ENCODE data around the gene ATXN2. TPM values are rescaled to one million over a fixed set of nuclear protein-coding genes. Genes with fewer than 3 reads are reported as not detected.
"Not testable (repeated sequence)": the region's sequence is repeated elsewhere in the genome, so short reads cannot be mapped to it uniquely, and the experiment has no call there.

The ATXN2 gene
- total and polyA plus RNA-seq, 2 experiments from 2014 or later: 19.2 to 56.4 TPM

- DNase-seq: peak; percentile 67
- peak overlapping the region; percentile 82 for H3K27ac ChIP-seq
- no peaks in the 10 kb centered on the region for H4K20me1 ChIP-seq (ENCODE audit: insufficient read depth)
- H3K4me1 ChIP-seq (ENCODE audit: insufficient read depth): peaks cover 47% of the 10 kb centered on the region
- peaks cover 63% of the 10 kb centered on the region for H3F3A ChIP-seq (ENCODE audit: insufficient read depth)
- no peaks in the 10 kb centered on the region for H3K9me2 ChIP-seq (ENCODE audit: insufficient read depth)
- no peaks in the 10 kb centered on the region for H3K9me3 ChIP-seq (ENCODE audit: low read depth)
- 68 to 77% methylated on average over 3 of the region's 3 CpGs for WGBS, 2 experiments (ENCODE audit: low coverage in 1 of 2, low lambda C conversion rate in 2 of 2, missing lambda C conversion rate in 2 of 2)
- H2AFZ ChIP-seq: no peak overlapping the region
- in situ Hi-C loops (cut with MboI): no loop called here
- peak overlapping the region; percentile 32; the same call in 1 of the 2 replicates for H3K9ac ChIP-seq
- peaks cover 57% of the 10 kb centered on the region for H3K79me2 ChIP-seq (ENCODE audit: insufficient read depth)
- H3K27me3 ChIP-seq (replicated peaks; ENCODE audit: insufficient read depth): no peaks in the 10 kb centered on the region
- peaks cover 33% of the 10 kb centered on the region for H3K36me3 ChIP-seq (ENCODE audit: low read depth)
- TF ChIP-seq EZH2phosphoT487 (IDR thresholded peaks at IDR 0.05; ENCODE audit: insufficient read depth, low read depth) (no peak), EZH2 (IDR thresholded peaks at IDR 0.05; ENCODE audit: insufficient read depth, poor library complexity, severe bottlenecking) (no peak)
- peak overlapping the region; percentile 17 for H3K4me2 ChIP-seq (ENCODE audit: unreplicated experiment)
- no peak overlapping the region for H3K4me3 ChIP-seq
Measured at GRCh38 chr12:111467092-111467856, 131.8 kb downstream of the ATXN2 start.

DNA sequence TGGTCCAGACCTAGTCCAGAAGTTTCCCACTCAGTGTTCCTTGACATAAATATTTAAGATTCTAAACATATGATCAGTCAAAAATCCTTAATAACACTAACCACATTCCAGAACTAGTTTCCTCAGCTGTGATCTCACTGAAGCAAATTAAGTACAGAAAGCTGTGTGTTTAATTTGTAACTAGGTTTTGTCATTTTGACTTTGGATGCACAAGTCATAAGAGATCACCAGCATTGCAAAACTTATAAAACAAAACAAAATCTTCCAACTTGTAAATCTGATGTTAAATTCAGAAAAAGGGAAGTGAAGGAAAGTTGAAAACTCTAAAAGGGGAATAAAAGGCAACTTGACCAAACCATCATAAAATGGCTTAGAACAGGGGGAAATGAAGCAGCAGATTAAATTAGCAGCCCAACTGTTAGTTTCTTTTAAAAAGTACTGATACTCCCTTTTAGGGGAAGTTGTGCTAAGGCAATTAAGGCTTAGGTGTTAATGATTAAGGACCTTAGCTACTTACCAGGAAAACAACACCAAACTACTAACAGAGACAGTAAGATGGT lies 136.8 kb downstream of the ATXN2 start:
- Histone ChIP-seq H3K4me2 (ENCODE audit: unreplicated experiment) (peak overlapping the region; percentile 48), H3K27ac (peak overlapping the region; percentile 64), H3K9ac (peak overlapping the region; percentile 50), H3F3A (ENCODE audit: insufficient read depth) (peaks cover 53% of the 10 kb centered on the region), H3K9me3 (ENCODE audit: low read depth) (no peaks in the 10 kb centered on the region), H3K79me2 (ENCODE audit: insufficient read depth) (peaks cover 62% of the 10 kb centered on the region), H4K20me1 (ENCODE audit: insufficient read depth) (no peaks in the 10 kb centered on the region), H3K36me3 (ENCODE audit: low read depth) (peaks cover 20% of the 10 kb centered on the region), H3K27me3 (replicated peaks; ENCODE audit: insufficient read depth) (no peaks in the 10 kb centered on the region), H3K4me3 (0 out of 2 replicates have a peak overlapping the region, but pooled peaks have one; percentile 1), H3K4me1 (ENCODE audit: insufficient read depth) (peaks cover 34% of the 10 kb centered on the region), H2AFZ (no peak overlapping the region), H3K9me2 (ENCODE audit: insufficient read depth) (no peaks in the 10 kb centered on the region)
- TF ChIP-seq EZH2phosphoT487 (IDR thresholded peaks at IDR 0.05; ENCODE audit: insufficient read depth, low read depth): no peak
- no peak for TF ChIP-seq EZH2 (IDR thresholded peaks at IDR 0.05; ENCODE audit: insufficient read depth, poor library complexity, severe bottlenecking)
- DNase-seq: peak; percentile 81
- in situ Hi-C loops (cut with MboI): no loop called here

DNA sequence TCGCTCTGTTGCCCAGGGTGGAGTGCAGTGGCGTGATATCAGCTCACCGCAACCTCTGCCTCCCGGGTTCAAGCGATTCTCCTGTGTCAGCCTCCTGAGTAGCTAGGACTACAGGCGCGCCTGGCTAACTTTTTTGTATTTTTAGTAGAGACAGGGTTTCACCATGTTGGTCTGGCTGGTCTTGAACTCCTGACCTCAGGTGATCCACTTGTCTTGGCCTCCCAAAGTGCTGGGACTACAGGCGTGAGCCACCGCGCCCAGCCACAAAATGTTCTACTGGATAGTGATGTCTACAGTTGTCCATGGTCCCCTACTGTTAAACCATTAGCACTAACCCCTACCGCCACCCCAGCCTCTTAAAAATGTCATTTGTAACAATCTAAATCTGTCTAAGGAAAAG lies 139.0 kb downstream of the ATXN2 start:
- 97 to 99% methylated on average over 11 of the region's 11 CpGs for WGBS, 2 experiments (ENCODE audit: low coverage in 1 of 2, low lambda C conversion rate in 2 of 2, missing lambda C conversion rate in 2 of 2)
- in situ Hi-C loops (cut with MboI); H3K4me3 ChIP-seq; H4K20me1 ChIP-seq (ENCODE audit: insufficient read depth); DNase-seq; H2AFZ ChIP-seq; H3K27ac ChIP-seq; H3K4me2 ChIP-seq (ENCODE audit: unreplicated experiment); H3K27me3 ChIP-seq (replicated peaks; ENCODE audit: insufficient read depth); H3K9me3 ChIP-seq (ENCODE audit: low read depth); H3K9ac ChIP-seq; H3K9me2 ChIP-seq (ENCODE audit: insufficient read depth): not testable (repeated sequence)
- H3K4me1 ChIP-seq (ENCODE audit: insufficient read depth): peaks cover 33% of the 10 kb centered on the region
- H3K79me2 ChIP-seq (ENCODE audit: insufficient read depth): peaks cover 80% of the 10 kb centered on the region
- H3K36me3 ChIP-seq (ENCODE audit: low read depth): peaks cover 38% of the 10 kb centered on the region
- H3F3A ChIP-seq (ENCODE audit: insufficient read depth): peaks cover 59% of the 10 kb centered on the region

- WGBS, 2 experiments (ENCODE audit: low coverage in 1 of 2, low lambda C conversion rate in 2 of 2, missing lambda C conversion rate in 2 of 2): 88 to 96% methylated on average over 6 of the region's 6 CpGs
- TF ChIP-seq EZH2phosphoT487 (IDR thresholded peaks at IDR 0.05; ENCODE audit: insufficient read depth, low read depth) (no peak), EZH2 (IDR thresholded peaks at IDR 0.05; ENCODE audit: insufficient read depth, poor library complexity, severe bottlenecking) (no peak)
- peaks cover 42% of the 10 kb centered on the region for H3K36me3 ChIP-seq (ENCODE audit: low read depth)
Measured at GRCh38 chr12:111458546-111459172, 140.5 kb downstream of the ATXN2 start.

More at GRCh38 chr12:111458546-111459172, 140.5 kb downstream of the ATXN2 start:
- no peak overlapping the region for H3K27ac ChIP-seq
- H3K4me2 ChIP-seq (ENCODE audit: unreplicated experiment): no peak overlapping the region
- H3K79me2 ChIP-seq (ENCODE audit: insufficient read depth): peaks cover 71% of the 10 kb centered on the region
- in situ Hi-C loops (cut with MboI): no loop called here
- H3K9me2 ChIP-seq (ENCODE audit: insufficient read depth): no peaks in the 10 kb centered on the region
- no peaks in the 10 kb centered on the region for H3K9me3 ChIP-seq (ENCODE audit: low read depth)
- no peaks in the 10 kb centered on the region for H3K27me3 ChIP-seq (replicated peaks; ENCODE audit: insufficient read depth)
- H4K20me1 ChIP-seq (ENCODE audit: insufficient read depth): no peaks in the 10 kb centered on the region
- no peak overlapping the region for H2AFZ ChIP-seq
- H3K4me1 ChIP-seq (ENCODE audit: insufficient read depth): peaks cover 33% of the 10 kb centered on the region
- no peak overlapping the region for H3K4me3 ChIP-seq
- H3K9ac ChIP-seq: no peak overlapping the region
- DNase-seq: no peak
- H3F3A ChIP-seq (ENCODE audit: insufficient read depth): peaks cover 64% of the 10 kb centered on the region
